Cerebellar nuclear complex (tissue), 1 donor: ENCODE measurements around the gene LHFPL6.
A peak's percentile ranks its signal among the peaks of the same experiment; 100 is the strongest.

ENCODE experiments used
- DNase-seq, 2 experiments: peaks; one replicate each; lab custom pipeline; 2025; lab: John Stamatoyannopoulos, UW

LHFPL6 gene

DNA sequence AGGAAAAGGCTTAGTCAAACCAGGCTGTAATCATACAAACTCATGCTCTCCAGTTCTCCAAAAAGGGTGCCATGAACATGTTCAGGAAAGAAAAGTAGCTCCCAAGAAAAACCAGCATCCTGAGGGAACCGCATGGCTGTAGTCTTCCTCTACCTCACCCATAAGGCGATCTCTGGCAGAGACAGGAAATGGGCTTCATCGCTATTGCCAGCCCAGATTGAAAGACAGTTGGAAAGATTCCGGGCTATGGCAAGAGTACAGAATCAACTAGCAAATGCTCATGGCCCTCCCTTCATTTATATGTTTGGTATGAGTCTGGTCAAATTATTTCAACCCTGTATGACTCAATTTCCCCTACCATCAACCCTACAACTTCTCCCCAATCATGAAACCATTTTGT is 140.1 kb downstream of the LHFPL6 start:
- no peak for DNase-seq

DNA sequence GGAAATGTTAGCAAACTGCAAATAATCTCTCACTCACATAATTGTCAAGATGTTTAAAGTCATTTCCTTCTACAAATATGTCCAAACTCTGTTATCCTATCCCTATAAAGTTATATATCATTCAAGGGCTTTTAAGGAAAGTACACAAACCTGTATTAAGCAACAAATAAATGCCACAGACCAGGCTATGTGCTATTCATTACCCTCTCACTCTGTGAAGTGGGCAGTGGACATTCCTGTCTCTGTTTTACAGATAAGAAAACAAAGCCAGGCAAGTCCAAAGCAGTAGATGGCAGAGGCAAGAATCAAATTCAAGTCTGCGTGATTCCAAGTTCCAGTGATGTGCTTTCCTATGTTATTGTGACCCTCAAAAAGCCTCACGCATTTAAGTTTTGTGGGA is 140.6 kb downstream of the LHFPL6 start:
- no peak for DNase-seq

DNA sequence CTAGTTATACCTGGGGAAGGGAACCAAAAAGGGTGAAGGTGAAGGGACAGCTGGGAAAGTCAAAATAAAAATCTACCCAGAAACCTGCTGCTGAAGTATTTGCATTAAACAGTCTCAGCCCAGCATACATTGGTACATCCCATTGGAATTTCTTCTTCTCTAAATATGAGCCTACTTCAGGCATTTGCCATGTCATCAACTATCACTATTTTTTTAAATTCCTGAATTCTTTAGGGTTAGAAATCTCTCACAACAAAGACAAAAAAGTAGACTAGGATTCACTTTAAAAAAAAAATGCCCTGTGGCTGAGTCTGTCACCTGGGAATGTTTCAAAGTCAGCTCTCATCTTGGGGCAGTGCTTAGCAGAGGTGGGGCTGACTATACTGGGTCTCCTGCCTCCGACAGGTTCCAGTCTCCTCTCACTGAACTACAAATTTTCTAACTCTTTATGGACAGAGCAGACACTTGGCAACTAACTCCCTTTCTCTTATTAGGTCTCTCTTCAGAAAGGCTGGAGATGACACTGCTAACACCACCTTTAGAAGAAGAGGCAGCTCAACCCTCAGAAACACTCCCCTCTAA is 141.2 kb downstream of the LHFPL6 start:
- DNase-seq, result no peak

DNA sequence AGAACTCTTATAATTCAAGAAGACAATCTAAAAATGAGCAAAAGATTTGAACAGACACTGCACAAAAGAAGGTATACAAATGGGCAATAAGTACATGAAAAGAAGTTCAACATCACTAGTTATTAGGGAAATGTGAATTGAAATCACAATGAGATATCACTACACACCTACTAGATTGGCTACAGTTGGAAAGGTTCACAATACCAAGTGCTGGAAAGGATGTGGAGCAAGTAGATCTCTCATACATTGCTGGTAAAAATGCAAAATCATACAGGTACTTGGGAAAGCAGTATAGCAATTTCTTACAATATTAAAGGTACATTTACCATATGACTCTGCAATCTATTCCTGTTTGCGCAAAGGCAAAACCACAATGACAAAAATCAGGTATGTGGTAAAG is 145.7 kb downstream of the LHFPL6 start:
- DNase-seq, result no peak

DNA sequence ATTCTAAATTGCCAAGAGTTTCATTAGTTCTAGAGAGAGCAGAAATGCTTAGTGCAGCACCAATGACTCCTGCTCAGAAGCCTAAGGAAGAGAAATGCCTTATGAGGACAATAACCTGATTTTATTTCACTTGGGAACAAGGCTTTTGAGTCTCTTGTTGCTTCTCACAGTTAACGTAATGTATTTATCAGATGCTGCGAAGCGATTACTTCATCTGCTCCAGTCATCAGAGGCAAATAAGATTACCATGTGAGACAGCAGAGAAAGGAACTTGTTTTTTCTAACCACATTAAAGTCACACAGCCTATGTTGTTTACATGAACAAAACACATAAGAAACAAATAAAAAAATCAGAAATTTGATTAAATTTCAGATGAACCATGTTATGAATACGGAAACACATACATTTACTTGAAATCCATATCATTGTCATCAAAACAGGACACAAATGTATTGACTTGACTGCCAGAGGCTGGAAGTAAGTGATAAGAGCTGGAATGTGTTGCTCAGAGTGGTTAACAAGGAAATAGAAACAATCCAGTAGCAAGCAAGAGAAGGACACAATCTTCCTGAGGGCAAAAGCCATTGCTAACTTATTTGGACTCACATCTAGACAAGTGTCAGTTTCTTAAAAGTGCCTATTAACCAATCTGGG is 147.3 kb downstream of the LHFPL6 start:
- no peak for DNase-seq

DNA sequence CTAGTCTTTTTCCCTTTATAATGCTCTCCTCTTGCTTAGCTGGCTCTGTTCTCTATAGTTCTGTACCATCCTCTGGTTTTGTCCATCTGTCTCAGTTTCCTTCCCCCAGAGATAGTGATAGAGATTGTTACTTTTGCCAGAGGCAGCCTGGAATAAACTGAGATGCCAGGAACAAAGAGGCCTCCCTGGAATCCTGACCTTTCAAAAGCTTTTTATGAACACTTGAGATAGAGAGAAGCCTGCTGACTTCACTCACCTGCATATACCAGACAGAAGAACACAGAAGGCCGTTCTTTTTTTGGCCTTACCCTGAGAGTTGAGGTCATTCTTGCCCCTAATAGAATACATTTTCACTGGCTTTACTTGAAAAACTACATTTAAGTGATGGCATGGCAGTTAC is 150.2 kb downstream of the LHFPL6 start:
- peak; percentile 28 to 67 for DNase-seq

DNA sequence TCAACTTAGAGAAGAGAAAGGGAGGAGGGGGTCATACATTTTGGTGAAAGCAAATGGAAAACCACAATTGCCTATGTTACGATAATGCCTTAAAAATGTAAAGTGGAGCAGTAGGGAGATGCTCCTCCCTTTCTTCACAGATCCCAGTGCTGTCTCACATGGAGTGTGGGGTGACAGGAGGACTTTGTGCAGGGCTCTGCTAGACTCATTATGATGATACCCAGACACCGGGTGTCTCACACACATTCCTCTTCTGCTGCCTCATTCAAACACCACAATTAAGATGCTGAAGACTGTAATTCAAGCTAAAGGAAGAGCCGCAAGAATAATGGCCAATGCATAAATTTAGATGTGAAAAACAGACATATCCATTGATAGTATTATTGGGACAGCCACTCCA is 150.6 kb downstream of the LHFPL6 start:
- peak in 1 of 2 experiments; percentile 68 for DNase-seq

DNA sequence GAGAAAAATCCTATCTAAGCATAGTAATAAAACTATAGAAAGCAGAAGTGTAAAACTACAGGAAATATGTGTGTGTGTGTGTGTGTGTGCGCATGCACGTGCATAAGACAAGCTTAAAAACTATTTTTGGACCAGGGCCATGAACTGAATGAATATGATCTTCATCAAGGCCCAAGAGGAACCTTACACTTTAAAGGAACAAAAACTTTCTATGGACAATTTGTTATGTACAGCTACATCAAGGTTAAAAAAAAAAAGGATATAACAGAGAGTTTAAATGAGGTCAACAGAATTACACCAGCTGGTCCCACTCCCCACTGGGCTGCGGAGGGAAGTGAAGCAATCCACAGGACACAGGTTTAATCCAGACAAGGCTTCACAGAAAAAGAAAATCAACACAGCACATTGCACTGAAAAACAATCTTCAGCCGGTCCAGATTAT is 151.1 kb downstream of the LHFPL6 start:
- peak; percentile 36 to 87 for DNase-seq

DNA sequence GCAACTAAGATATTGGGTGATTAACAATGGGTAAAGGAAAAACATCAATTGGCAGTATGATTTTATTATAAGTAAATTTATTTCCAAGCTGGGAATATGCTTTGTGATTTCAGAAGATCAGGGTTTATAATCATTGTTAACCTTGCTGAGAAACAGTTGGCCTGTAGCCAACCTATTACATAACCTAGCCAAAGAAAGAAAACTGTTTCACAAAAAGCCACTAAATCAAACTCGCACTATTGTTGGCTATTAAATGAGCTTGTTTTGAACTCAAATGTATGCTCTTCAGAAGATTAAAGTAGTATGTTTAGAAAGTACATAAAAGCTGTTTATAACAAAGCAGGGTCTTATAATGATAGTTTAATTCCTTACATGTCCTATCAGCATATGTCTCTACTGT is 151.7 kb downstream of the LHFPL6 start:
- DNase-seq, result no peak

DNA sequence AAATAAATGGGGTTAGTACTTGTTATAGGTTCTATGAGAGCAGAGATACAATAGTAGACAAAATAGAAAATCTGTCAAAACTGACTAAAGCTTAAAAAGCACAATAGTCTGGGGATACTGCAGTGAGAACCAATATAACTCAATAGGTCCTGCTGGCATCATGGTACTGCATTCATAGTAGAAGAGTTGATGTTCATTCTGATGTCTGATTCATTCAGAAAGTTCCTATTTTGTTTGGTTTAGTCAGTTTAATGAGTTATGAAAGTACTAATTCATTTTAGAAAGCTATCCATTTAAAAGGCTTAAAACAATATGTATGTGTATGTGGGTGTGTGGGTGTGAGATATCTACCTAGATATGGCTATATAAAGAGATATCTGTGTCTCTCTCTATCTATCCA is 152.8 kb downstream of the LHFPL6 start:
- DNase-seq, result no peak

DNA sequence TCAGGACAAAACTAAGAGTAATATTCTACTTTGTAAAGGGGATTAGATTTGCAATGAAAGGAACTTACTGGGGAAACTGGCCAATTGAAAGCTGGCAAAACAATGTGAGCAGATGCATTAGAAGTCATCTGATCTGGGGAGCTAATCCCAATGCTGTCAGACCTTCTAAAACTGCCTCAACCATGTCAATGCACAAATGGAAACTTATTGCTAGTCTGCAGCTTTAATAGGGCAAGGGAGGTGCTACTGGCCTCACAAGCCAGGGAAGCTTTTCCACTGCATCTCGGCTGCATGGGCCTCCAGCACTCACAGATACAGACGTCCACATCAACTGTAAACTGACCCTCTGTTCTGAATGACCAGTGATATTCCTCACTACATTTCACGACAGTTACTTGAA is 154.2 kb downstream of the LHFPL6 start:
- peak; percentile 25 to 87 for DNase-seq

DNA sequence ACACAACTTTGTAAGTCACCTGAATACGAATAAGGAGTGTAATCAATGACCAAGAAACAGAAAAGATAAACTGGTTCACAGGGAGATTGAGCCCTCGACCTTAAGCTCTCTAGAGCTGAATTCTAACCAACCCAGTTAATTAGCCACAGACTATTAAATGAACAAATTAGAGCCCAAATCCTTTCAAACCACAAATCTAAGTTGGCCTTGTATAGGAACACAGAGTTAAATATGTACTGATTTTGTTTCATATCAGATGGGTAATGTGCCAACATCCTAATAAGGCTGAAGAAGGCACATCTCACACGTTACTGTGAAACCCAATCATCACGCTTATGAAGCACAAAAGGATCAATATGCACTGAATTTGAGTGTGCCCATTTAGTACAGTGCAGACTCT is 156.1 kb downstream of the LHFPL6 start:
- no peak for DNase-seq

DNA sequence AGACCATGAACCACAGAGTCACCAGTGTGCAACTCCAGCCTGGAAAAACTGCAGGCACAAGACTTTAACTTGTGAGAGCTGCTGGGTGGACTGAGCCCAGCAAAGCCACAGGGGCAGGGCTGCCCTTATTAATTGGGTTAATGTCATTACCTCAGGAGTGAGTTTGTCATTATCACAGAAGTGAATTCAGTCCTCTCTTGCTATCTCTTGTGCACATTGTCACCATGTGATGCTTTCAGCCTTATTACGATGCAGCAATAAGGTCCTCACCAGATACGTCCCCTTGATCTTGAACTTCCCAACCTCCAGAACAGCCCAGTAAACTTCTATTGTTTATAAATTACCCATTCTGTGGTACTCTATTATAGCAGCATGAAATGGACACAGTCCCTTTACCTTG is 158.1 kb downstream of the LHFPL6 start:
- no peak for DNase-seq

DNA sequence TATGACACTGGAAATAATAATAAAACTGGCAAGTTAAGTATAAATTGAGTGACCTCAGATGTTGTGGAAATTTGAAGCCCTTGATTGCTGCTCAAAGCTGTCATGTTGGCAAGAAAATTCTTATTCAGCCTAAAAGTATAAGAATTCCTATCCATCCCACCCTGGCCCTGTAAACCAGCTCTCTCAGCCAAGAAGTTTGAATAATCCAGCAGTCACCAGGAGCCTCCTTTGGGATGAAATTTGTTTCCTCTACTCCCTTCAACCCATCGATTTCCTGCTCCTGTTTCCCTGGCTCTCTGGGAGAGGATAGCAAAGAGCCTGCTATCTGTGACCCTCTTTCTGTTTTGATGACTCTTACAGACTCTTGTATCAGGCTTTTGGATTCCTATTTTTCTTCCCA is 169.3 kb downstream of the LHFPL6 start:
- no peak for DNase-seq

DNA sequence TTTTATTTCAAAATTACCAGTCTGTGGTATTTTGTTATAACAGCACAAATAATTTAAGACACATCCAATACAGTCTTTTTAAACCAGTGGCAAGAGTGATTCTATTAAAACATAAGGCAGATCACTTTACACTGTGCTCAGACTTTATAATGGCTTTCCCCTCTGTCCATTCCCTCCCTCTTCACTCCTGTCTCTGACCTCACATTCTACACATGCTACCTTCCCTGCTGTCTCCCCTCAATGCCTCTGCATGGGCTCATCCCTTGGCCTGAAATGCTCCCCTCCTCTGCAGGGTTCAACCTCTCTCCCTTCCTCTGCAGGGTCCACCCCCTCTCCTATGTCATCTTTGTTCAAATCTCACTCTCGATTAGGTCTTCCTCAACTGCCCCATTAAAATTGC is 170.8 kb downstream of the LHFPL6 start:
- no peak for DNase-seq

DNA sequence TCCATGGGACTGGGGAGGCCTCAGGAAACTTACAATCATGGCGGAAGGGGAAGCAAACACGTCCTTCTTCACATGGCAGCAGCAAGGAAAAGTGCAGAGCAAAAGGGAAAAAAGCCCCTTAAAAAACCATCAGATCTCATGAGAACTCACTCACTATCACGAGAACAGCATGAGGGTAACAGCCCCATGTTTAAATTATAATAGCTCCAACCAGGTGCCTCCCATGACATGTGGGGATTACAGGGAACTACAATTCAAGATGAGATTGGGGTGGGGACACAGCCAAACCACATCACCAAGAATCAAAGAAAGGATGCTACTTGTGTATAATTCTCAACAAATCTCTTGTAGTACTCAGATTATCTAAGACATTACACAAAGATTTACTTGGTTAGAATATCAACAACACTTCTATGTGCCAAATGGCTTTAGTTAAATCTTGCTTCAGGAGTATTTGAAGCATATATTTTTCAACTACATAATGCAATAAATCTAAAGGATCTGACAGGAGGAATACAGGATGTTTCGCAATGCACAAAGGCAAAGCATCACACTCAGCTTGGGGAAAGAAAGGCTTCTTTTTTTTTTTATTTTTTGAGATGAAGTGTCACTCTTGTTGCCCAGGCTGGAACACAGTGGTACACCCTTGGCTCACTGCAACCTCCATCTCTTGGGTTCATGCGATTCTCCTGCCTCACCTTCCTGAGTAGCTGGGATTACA is 180.0 kb downstream of the LHFPL6 start:
- DNase-seq, result no peak

DNA sequence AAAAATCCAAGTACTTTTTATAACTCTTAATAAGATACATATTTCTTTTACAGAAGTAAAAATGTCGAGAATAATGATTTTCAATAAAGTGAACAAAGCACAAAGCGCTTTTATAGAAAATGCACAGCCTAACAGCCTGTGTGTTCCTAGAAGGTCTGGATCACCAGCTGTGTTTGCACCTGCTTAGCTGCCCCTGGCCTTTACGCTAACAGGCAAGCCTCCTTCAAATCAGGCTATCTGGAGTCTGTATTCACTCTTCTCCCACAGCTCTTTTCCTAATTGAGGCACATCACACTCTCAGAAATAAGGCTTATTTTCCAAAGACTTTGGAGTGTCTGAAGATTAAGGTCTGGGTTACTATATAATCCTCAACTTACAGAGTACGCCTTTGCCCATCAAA is 183.1 kb downstream of the LHFPL6 start:
- DNase-seq, result peak in 1 of 2 experiments; percentile 37

DNA sequence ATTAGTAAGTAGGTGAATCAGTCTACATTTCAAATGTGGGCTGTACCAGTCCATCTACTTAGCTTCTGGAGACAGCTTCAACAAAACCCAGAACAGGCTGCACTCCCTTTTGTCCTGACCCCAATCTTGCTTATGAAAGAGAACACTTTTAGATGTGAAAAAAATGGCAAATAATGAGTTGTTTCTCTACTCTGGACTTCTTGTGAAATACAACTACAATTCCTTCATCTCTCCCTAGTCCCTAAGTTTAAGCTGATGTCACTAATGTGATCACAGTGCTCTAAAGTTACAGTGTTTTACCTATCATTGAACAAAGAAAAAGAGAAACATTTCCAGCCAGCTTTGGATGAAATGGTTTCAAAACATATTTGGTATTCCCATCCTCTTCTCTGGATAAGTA is 183.9 kb downstream of the LHFPL6 start:
- no peak for DNase-seq

DNA sequence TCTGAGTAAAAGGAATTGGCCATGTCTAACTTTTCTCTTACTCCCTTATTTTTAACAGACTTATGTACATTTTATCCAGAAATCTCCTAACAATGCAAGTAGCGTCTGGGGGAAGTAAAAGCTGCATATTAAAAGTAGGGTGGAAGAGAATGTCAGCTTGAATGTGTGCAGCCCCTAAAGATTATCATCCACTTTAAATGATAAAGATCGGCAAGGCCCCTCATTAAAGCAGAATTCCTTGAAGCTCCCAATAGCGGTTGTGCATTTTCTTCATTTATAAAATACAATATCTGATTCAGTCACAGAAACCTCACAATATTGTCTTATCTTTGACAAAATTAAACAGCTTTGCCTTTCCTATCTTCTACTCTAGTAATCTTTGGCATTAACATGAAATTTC is 184.6 kb downstream of the LHFPL6 start:
- no peak for DNase-seq

DNA sequence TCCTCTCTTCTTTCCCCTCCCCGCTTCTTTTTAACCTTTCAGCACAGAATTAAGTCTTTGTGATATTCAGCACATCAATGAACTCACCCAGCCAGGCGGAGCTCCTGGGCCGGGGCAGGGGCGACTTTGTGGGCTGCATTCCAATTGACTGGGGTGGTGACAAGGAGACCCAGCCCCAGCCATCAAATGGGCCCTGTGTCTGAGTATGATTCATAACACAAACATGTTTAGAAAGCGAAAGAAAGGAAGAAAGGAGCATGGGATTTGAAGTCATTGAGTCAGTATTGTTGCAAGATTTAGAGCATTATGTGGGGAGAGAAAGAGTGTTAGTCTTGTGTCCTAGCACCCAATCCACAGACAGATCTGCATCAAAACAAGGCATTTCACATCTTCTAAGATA is 185.3 kb downstream of the LHFPL6 start:
- no peak for DNase-seq

DNA sequence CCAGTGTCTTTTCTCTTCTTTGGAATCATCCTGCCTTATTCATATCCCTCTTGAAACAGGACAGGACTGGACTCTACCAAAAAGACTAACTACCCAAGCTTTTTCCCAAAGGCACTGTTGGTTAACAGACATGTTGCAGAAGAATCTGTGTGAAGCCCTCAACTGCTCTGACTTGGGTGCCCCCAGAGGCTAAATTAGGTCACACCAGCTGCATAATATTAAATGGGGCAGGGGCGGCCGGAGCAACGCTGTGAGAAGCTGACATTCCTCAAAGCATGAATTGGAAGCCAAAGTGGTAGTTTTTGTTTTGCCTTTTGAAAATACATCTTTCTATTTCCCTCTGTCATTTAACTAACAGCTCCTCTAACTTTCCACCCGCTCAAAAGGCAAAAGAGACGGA is 185.9 kb downstream of the LHFPL6 start:
- DNase-seq, result no peak

DNA sequence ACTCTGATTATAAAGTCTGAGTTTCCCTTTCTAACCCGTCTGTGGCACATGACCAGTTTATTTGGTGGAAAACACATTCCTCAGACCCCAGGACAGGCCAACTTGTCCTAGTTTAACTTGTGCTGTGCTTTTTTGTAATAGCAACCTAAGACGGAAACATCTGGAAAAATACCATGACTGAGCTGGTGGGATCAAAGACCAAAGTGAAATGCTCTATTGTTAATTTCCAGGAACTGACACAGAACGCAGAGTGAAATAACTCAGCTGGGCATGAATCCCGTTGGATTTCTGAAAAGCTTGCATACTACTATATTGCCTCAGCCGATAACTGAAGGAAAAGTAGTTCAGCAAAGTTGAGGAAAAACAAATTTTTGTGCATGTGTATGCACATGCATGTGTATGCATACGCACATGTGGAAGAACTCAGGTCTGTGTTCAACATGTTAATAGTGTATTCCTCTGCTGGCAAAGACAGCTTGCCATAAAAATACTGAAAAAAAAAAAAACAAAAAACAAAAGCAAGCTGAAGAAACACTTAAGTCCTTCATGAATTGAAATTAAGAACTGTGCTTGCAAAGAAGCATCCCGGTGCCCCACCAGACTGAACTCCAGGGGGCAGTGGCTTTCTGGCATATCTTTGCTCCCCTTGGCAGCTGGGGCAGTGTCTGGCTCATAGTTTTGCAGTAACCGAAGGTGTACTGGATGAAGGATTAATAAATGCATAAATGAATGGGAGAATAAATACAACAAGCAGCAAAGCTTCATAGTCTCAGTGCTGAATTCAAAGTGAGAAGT is 187.8 kb downstream of the LHFPL6 start:
- DNase-seq, result no peak

DNA sequence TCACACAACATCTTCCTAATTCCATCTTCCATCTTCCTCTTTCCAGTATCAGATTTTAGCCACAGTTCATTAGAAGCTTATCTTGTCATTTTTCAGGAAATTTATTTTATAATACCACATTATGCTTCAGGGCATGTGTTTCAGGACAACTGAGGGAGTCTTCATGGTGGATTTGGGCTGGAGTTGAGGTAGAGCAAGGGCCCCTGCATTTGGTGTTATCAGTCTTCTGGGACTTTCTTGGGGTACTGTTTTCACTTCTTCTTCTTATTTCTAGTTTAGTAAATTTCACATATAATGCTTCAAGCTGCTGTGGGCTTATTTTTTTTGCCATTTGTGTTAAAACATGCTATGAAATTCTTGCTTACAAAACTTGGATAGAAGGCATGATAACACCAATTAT is 188.7 kb downstream of the LHFPL6 start:
- DNase-seq, result no peak
